Activated naive CD4-positive, alpha-beta T cell treated with anti-CD3 and anti-CD28 coated beads, Interleukin-2, amount 10 ng/mL, durations not matched to agents 5 hours and 36 hours (primary cell): Measurements from ENCODE around the gene ATIC. TPM values are rescaled to one million over a fixed set of nuclear protein-coding genes. Genes with fewer than 3 reads are reported as not detected.

ENCODE experiments used
- total RNA-seq, 2 experiments: library from RNA; stranded (reverse); gene quantifications; one replicate each; pipeline ENCODE4 v1.2.3, GENCODE V29; 2021

The ATIC gene
- total RNA-seq, result 100 to 1,000 TPM; 139 to 147 TPM

DNA sequence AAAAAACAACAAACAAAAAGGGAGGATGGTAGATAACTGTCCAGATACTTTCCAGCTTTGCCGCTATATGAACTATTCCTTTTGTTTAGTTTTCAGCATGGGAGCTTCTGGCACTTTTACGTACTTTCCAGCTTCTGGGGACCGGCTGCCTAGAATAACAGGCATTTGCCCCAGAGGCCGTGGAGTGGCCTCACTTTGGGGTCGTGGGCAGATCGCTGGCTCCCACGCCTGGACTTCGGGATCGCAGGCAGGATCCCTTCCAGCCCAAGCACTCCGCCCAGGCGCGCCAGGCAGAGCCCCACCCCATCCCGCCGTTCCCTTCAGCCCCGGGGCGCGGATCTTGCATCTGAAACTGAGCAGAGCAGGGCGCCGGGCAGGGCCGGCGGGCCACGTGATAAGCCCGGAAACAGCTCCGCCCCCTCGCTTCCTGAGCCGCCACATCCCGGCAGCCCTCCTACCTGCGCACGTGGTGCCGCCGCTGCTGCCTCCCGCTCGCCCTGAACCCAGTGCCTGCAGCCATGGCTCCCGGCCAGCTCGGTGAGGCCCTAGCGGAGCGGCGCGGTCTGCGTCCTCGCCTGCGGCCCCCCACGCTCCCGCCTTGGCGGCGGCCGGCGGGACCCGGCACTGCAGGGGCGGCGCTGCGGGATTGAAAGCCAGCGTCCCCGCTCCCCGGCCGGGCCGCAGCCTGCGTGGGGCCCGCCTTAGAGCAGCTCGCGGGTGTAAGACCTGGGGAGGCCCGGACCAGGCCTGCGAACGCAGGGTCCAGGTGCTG, at the start of gene ATIC:
Gene ATIC, plus strand, starts transcription at position 435 of the 772 bp plus-strand sequence. Its CDS starts 84 bp downstream, at position 519.

Other genes with a start within 250 kb of the ATIC start
- not detected for gene ABCA12, start 173.4 kb upstream of the ATIC start, total RNA-seq
- gene FN1, start 124.0 kb downstream of the ATIC start, total RNA-seq, result 1 to 10 TPM in 1 of 2 experiments, under 1 TPM in 1; 0.63 to 3.0 TPM